CD4-positive, alpha-beta T cell treated with Interferon gamma for 1 hour (primary cell): ENCODE data around the gene OVAAL.
A peak's percentile ranks its signal among the peaks of the same experiment; 100 is the strongest.

Source experiments
- DNase-seq: peaks from one replicate; pipeline ENCODE4 v3.0.0-alpha.2; 2020

Gene OVAAL

DNA sequence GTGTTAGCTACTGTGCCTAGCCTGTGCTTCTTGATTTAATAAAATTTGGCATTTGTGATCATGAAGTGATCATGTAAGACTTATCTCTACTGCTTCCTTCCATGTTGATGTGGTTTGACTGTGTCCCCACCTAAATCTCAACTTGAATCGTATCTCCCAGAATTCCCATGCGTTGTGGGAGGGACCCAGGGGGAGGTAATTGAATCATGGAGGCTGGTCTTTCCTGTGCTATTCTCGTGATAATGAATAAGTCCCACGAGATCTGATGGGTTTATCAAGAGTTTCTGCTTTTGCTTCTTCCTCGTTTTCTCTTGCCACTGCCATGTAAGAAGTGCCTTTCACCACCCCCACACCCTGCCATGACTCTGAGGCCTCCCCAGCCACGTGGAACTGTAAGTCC is at the start of gene OVAAL:
OVAAL (plus strand) TSS at position 301 of the 400 bp plus-strand sequence.
- DNase-seq = no peak

DNA sequence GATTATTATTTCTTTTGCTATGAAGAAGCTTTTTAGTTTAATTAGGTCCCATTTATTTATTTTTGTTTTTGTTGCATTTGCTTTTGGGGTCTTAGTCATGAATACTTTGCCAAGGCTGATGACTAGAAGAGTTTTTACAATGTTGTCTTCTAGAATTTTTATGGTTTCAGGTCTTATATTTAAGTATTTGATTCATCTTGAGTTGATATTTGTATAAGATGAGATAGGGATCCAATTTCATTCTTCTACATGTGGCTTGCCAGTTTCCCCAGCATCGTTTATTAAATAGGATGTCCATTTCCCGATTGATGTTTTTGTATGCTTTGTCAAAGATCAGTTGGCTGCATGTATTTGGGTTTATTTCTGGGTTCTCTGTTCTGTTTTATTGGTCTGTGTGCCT is 47.9 kb upstream of the OVAAL start:
- DNase-seq = no peak

DNA sequence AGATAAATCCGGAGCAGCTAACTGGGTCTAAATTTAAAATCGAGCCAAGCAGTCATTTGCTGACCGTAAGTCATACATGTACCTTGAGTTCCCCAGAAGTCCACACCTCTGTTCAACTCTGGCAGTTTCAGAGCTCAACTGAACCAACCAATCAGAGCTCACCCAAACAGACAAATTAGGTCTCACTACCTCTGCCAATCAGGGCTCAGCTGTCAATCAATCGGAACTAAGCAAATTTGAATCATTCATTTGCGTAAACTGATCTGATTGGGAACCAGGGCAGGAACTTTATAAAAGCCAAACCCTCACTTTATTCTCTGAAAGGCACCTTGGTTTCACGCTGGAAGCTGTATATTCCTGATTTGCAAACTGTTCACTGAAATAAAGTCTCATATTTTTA is 45.2 kb upstream of the OVAAL start:
- DNase-seq = no peak

DNA sequence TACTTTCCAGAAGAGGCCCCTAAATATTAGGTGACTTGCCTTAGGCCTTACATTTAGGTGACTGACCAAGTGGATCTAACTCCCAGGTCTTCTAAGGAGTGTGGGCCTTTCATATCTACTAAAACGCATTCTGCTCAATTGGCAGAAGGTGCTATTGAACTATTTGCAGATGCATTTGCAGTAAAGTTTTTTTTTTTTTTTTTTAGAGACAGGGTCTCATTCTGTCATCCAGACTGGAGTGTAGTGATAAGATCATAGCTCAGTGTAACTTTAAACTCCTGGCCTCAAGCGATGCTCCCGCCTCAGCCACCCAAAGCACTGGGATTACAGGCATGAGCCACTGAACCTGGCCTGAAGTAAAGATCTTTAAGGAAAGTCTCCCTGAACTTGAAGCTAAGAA is 43.4 kb upstream of the OVAAL start:
- DNase-seq = no peak

DNA sequence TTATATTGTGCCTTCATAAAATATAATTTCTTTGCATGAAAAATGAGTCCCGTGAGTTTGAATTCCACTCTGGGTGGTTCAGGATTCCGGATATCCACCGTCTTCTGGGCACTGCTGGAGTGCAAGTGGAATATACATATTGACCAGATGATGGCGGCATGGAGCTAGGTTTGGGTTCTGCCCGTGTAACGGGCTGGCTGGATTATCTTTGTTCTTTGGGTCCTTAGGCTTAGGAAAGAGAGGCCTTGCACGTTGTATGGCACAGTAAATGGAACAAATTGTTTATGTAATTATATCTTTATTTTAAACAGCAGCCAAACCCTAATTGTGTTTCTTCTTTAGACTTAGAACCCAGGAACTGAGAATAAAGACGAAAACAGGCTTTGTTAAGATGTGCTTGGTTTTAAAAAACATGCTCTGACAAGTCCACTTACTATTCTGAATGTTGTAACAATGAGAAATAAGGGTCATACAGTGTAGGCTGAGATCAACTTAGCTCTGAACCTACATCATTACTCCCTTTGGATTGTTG is 42.8 kb upstream of the OVAAL start:
- DNase-seq = peak; percentile 34

DNA sequence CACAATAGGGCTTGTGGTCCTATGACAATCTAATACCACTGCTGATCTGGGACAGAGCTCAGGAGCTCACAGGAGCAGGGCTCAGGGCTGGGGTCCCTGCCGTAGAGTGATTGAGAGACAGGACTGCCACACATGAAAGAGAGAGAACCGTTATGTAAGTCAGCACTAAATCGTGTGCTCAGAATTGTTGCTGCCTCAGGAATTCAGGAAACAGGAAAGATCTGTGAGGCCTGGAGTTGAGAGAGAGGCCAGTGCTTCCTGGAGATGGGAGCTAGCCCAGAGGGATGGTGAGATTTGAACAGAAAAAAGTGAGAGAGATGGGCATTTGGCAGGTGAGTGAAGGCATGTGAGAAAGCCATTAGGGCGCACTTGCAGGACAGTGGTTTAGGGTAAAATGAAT is 38.9 kb upstream of the OVAAL start:
- no peak for DNase-seq

DNA sequence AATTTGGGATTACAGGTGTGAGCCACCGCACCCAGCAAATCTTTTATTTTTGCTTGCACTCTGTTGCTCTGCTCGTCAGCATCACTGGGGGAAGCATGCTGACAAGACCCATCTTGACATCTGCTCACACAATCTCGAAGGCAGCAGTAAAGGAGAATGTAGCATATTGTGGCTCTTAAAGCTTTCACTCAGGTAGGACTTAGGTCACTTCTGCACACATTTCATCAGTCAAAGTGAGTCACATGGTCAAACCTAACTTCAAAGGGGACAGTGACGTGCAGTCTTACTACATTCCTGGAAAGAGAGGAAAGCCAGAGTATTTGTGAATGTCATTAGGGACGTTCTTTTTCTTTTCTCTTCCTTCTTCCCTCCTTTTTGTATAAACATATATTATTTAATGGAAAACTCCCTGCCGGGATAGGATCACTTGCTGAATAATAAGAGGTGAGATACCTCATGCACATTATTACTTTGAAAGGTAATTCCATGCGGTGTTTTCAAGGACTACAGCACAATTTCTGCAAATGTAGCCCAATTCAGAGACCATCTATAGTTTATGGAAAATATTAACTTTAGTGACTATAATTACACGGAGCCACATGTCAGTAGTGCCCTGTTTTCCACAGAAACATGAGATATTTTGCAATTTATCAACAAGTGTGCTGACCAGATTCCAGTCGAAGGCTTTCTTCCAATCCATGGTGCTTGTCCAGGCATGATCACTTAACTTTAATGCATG is 37.1 kb upstream of the OVAAL start:
- DNase-seq = no peak

DNA sequence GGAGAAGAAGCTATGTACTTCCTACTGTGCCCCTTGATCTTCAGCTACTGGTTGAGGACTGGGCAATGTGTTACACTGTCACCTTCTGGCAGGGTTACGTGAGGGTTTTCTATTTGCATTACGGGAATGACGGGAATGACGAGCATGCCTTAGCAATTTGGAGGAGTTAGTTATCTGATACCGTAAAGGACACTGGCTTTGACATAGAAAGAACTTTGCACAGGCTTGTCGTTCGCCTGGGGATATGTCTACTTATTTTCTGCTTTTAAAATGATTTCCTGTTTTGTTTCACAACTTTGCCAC is 36.6 kb upstream of the OVAAL start:
- no peak for DNase-seq

DNA sequence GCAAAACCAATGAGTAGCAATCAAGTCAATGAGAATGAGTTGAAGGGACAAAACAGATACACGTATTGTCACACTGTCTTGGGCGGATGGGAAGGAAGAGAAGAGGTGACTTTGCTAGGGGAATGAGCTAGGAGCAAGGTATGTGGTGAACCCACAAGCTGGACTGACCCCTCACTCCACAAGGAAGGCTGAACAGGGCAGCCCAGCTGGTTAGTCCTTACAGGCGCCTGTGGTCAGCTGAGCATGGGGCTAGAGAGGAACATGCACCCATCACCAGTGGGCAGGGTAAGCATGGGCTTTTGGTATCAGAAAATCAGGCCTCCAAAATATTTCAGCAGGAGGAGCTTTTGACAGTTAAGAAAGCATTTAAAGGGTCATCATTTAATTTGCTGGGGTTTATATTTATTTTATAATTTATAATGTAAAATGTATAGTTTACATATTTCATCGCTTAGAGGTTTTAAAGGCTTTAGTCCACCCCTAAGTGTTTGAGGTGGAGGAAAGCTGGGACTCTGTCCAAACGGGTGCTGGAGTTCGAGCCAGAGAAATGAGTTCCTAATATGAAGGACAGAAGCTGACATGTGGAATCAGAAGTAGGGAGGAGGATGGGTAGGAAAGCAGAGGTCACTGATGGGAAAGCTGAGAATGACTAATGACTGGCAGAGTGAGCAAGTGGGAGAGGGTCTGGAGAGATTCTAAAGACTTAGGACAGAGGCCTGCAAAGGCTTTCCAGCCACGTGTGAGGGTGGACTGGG is 34.4 kb upstream of the OVAAL start:
- DNase-seq = no peak

DNA sequence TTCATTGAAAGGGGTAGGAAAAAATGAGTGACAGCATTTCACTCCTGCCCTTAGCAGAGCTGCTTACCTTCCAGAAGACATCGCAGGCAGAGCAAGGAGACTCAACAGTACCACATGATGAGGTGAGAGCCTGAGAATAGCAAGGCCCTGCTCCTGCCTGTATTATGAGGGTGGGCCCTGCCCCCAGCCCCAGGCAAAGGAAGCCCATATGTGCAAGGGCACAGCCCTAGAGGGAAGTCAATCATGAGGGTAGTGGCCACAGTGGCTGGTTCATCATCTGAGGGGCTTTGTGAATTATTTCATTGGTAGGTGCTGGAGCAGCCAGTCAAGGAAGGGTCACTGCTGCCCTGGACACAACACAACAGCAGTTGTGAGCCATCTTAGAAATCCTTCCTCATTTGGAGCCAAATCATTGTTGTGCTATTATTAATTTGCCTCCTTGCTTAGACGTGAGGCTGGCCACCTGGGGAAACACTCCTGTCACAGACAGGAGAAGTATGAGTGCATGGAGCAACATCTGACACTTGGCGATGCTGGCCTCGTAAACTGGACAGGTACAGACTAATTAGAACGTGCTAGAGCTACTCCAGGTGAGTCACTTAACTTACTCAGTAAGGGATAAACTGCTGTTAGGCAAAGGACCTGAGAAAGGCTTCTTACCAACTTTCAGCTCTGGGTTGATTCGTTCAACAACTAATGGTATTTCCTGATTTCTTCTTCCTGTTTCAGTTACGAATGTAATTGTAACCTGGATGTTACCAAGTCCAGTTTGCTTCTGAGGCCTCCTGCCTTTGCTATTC is 33.6 kb upstream of the OVAAL start:
- no peak for DNase-seq

DNA sequence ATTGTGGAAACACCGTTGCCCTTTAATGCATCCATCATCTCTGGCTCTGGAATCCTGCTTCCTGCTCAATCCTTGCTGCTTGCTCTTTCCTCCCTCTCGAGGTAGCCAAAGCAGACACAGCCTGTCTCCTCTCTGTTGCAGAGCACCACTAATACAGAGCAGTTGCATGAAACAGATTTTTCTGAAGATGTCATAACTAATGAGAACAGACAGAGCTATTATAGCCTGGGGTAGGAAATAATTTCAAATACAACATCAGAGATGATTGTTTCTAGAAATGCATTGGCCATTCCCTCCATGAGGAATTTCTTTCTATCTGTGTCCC is 33.1 kb upstream of the OVAAL start:
- no peak for DNase-seq

DNA sequence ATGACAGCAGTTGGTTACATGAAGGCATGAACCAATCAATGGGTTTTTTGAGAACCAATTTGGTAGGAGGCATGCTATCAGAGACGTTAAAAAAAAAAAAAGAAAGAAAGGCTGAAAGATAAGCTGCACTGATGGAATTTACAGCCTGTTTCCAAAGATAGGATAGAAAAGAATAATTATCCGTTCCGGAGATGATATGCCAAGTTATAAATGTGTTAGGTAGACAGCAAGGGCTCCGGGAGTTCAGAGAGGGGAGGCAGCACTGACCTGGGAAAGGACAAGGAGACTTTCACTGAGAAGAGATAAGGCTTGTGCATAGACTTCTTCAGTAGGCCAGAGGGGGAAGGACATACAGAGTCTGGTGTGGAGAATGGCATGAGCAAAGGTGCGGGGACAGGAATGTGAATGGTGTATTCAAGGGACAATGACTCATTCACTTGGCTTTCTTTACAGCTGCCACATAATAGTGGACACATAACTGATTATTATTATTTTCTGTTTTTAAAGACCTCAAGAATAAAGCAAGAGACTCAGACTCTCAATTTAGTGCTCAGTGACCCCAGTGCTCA is 31.6 kb upstream of the OVAAL start:
- no peak for DNase-seq

DNA sequence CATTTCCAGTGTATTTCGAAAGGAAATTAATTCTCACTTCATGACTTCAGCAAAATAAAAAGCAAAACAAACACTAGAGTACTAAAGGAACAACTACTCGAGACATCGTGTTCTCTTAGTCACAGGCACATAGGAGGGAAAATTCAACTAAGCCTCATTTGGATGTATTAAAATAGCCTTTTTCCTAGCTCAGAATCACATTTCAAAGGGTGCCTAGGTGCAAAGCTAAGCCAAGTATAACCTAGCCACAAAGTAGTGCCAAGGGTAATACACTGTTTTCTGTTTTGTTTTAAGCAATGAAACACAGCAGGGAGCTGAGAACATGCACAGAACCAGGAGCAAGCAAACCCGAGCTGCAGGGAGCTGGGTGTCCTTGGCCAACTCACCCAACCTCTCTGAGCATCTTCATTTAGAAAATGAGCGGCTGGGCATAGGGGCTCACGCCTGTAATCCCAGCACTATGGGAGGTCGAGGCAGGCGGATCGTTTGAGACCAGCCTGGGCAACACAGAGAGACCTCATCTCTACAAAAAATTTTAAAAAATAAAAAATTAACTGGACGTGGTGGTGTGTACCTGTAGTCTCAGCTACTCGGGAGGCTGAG is 29.8 kb upstream of the OVAAL start:
- no peak for DNase-seq

DNA sequence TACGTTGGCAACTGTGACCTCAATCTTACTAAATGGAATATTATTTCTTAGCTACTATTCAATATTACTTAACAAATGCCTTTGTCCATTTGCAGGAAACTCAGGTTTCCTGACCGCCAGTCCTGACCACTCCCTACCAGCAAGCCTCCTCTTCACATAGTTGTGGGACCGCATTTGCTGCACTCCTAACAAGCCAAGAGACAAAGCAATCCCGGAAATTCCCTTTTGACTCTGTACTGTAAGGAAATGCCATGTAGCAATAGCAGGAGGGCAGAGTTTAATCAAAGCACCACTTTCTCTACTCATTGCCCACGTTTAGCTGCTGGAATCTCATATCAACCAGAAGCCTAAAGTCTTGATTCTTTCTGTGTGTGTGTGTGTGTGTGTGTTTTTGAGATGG is 28.3 kb upstream of the OVAAL start:
- no peak for DNase-seq

DNA sequence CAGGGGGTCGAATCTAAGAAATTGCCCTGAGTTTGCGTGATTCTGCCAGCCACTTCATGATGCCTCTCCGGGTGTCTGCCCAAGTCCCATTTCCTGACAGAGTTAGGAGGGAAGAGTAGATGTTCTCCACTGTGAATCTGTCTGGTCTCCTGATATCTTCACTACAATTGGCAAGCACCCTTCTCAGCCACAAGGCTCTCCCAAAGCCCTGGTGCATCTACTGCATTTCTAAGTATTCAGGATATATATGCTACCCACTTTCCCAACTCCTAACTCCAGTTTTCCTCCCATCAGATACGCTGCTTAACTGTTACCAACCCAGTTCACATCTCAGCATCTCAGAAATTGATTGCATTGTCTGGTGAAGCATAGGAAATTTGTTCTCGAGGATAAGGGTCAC is 25.9 kb upstream of the OVAAL start:
- DNase-seq = no peak

DNA sequence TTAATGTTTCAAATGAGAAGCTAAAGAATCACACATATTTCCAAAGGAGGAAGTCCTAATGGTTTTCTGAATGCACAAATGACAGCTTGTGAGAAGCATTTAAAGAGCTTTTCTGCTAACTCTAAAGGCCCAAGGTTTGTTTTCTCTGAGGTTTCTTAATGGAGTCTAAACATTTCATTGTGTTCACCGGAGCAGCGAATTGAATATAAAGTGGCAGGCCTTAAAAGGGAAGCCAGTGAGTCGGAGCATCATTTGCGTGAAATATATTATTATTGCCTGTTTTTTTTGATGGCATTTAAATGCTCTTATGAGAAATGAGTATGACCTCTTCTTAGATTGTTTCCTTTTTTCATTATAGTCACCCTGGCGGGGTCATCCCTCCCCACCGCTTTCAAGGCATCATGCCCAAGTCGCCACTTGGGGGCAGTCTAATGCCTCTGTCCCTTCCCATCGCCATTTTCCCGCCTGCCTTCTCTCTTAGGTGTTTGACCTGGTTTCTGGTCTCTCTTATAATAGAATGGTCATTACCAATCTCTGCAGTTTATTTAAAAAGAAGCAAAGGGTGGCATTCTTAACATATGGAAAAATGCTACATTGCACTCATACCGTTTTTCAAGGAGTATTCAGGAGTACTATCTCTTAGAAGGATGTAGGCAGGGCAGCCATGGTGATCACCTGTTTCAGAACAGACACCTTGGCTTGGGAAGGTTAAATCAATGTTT is 25.3 kb upstream of the OVAAL start:
- peak; percentile 36 for DNase-seq

DNA sequence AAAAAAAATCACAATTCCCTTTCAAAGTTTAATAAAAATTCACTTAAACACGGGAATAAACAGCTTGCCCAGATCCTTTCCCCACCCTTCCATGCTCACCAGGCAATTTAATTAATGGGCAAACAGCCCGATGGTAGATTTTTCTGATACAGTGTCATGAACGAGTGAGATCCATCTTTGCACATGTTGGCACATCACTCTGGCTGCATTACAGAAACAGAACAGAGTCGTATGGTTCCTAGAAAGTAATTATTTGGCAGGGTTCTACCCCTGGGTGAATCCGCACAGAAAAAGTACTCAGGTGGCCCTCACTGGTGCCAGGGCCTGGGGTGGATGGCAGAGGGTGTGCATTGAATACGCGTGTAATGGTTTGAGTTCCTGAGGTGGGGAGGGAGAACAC is 24.6 kb upstream of the OVAAL start:
- no peak for DNase-seq

DNA sequence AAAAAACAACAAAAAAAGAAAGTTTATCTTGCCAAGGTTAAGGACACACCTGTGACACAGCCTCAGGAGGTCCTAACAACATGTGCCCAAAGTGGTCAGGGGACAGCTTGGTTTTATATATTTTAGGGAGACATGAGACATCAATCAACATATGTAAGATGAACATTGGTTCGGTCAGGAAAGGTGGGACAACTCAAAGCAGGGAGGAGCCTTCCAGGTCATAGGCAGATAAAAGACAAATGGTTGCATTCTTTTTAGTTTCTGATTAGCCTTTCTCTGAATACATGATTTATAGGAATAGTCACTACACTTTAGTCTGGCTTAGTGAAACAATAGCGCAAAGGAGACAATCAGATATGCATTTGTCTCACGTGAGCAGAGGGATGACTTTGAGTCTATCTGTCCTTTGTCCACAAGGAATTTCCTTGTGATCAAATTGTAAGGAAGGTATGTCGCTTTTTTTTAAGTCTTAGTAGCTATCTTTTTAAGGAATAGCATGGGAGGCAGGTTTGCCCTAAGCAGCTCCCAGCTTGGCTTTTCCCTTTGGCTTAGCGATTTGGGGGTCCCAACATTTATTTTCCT is 23.3 kb upstream of the OVAAL start:
- no peak for DNase-seq

DNA sequence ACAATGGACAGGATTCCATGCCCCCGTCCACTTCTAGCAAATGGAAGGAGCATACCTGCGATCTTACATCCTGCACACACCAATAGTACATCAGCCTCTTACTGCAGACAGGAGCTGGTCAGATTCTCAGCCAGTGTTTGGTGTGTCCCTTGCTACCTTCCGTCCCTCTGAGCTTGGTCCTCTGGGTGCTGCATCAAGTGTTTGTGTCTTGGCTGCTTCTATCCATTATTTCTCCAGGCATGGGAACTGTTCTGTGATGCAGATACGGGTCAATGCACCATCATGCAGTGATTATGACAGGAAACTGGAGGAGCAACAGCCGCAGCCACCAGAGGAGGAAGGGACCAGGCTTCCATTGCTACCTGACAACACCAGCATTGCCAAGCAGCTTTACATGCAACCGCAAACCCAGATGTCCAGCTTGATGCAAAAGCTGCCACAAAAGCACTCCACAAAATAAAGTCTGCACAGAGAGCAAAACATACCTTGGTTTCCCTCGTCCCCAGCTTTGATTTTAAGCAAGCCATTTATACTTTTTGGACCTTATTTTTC is 21.9 kb upstream of the OVAAL start:
- DNase-seq = no peak

DNA sequence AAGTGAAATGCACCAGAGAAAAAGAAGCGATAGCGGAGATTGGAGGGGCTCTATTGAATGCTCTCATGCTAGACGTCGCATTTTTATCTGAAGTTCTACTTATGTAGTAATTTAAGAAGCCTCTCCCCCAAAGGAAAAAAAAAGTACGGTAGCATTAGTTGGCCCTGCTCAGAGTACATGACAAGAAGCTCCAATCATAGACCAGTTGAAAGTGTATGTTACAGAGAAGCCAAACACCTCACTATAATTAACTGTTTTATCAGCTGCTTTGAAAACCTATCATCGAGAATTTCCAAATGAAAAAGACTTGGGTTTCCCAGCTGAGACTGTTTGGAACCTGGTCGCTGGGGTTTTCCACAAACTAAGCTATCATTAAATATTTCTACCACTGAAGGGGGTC is 19.6 kb upstream of the OVAAL start:
- DNase-seq = no peak

DNA sequence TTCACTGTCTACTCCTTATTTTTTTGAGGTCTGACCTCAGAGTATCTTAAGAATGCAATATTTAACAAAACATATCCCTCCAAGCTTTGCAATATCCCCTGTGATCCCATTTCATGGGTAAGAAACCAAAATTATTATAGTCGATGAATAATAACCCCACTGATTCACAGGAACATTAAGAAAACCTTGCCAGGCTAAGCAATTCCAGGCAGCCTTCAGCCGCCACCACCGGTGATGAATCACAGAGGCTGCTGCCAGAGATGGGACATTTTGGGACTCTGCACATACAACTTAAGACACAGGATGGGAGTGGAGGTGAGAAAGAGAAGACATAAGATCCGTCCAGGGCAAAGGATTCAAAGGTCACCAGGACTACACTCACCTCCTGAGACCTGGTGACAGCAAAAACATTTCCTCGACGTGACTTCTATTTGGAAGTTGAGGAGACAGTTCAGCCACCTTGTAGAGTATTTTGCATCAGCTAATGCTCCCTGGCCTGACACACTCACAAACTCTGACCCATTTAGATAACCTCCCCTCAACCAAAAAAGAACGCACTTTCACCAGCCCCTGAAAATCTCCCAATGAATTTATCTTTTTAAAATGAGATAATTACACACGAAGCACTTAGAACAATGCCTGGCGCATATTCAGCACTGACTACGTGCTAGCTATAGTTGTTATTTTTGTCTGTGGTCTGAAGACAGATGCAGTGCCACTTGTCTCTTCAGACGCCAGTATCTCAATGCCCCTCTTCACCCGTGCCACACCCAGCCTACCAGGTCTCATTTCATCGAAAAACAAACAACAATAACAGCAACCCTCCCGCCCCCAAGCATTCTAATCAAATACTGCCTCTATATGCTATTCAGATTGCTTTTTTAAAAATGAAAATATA is 17.8 kb upstream of the OVAAL start:
- DNase-seq = no peak
